GM13977 (cell line): ENCODE data around the gene ERRFI1.

ENCODE experiments used
- DNase-seq: peaks from one replicate; pipeline ENCODE4 v3.0.0; 2012; ENCODE audit warnings: low spot score
- CTCF ChIP-seq: IDR thresholded peaks from 2 replicates; pipeline ENCODE4 v1.5.1; 2012; ENCODE audit warnings: mild to moderate bottlenecking, control low read depth; ENCODE audit not compliant: insufficient read depth; ENCODE audit errors: extremely low read depth, missing control alignments
- in situ Hi-C: fragments of 300-500 bp; cut with MboI; formaldehyde crosslinking; loops from one replicate; pipeline ENCODE4 v1.12.0; 2022; ENCODE audit warnings: low sequenced_read_pairs, low pct_unique_long_range_greater_than_20kb, mixed read lengths, inconsistent platforms; ENCODE audit not compliant: unreplicated experiment

The ERRFI1 gene

GRCh38 chr1:8019229-8019620 is 6.9 kb downstream of the ERRFI1 start:
- in situ Hi-C loops = loop anchor here (10.0 kb wide), 1 partner anchor 296 kb away; the partner anchor contains the start of gene SLC45A1
- TF ChIP-seq CTCF = no peak
- DNase-seq = no peak

GRCh38 chr1:8018492-8019228 is 7.4 kb downstream of the ERRFI1 start:
- in situ Hi-C loops = loop anchor here (10.0 kb wide), 1 partner anchor 296 kb away; the partner anchor contains the start of gene SLC45A1
- no peak for TF ChIP-seq CTCF
- DNase-seq = no peak

- TF ChIP-seq CTCF = no peak
- in situ Hi-C loops = loop anchor here (10.0 kb wide), 1 partner anchor 297 kb away; the partner anchor contains the start of gene SLC45A1
- DNase-seq = no peak
These were observed 8.5 kb downstream of the ERRFI1 start for GRCh38 chr1:8017495-8018197.

- in situ Hi-C loops = loop anchor here (10.0 kb wide), 1 partner anchor 298 kb away; the partner anchor contains the start of gene SLC45A1
- no peak for TF ChIP-seq CTCF
- no peak for DNase-seq
These were observed 9.2 kb downstream of the ERRFI1 start for GRCh38 chr1:8016895-8017241.

GRCh38 chr1:8016210-8016894 is 9.8 kb downstream of the ERRFI1 start:
- no peak for DNase-seq
- in situ Hi-C loops = loop anchor here (10.0 kb wide), 1 partner anchor 298 kb away; the partner anchor contains the start of gene SLC45A1
- peak; percentile 30 for TF ChIP-seq CTCF

- no peak for TF ChIP-seq CTCF
- no peak for DNase-seq
- in situ Hi-C loops = loop anchor here (10.0 kb wide), 1 partner anchor 299 kb away; the partner anchor contains the start of gene SLC45A1
These were observed 10.3 kb downstream of the ERRFI1 start for GRCh38 chr1:8015809-8016165.
